Fibroblast of villous mesenchyme (primary cell): Measurements from ENCODE around the gene KRTAP9-4. TPM values are rescaled to one million over a fixed set of nuclear protein-coding genes. Genes with fewer than 3 reads are reported as not detected.
"Not testable (repeated sequence)": the region's sequence is repeated elsewhere in the genome, so short reads cannot be mapped to it uniquely, and the experiment has no call there.

ENCODE experiments used
- DNase-seq: peaks from one replicate; pipeline ENCODE4 v3.0.0-alpha.2; 2010; ENCODE audit warnings: low read depth
- H3K4me3 ChIP-seq: 2 replicates; pipeline ENCODE4 v1.5.1; 2011; ENCODE audit warnings: low read depth, mild to moderate bottlenecking, low read length
- CTCF ChIP-seq: IDR thresholded peaks from 2 replicates; pipeline ENCODE4 v1.5.1; 2012; ENCODE audit warnings: low read depth, mild to moderate bottlenecking, low read length; ENCODE audit not compliant: insufficient read depth
- total RNA-seq: library from RNA; depleted of rRNA; stranded (reverse); fragments of >200 nt; gene quantifications from 2 replicates; pipeline ENCODE4 v1.2.3, GENCODE V29; 2012

KRTAP9-4 gene
- total RNA-seq, 1 donor, result not detected

- no peak for TF ChIP-seq CTCF
These were observed 22.4 kb downstream of the KRTAP9-4 start for GRCh38 chr17:41271858-41272257.

GRCh38 chr17:41275648-41276190 is 26.2 kb downstream of the KRTAP9-4 start, which contains the start of gene KRTAP9-7:
Gene KRTAP9-7, plus strand, starts transcription at chr17:41275698. Its CDS starts 0 bp downstream, at chr17:41275698.
- H3K4me3 ChIP-seq, DNase-seq: not testable (repeated sequence)

More at GRCh38 chr17:41271858-41272257, 22.4 kb downstream of the KRTAP9-4 start:
- H3K4me3 ChIP-seq, result no peak overlapping the region
- DNase-seq, result no peak

- no peak for DNase-seq
- no peak overlapping the region for H3K4me3 ChIP-seq
- TF ChIP-seq CTCF, result no peak
These were observed 28.9 kb downstream of the KRTAP9-4 start for GRCh38 chr17:41278176-41278955.

GRCh38 chr17:41284043-41284442 is 34.6 kb downstream of the KRTAP9-4 start:
- H3K4me3 ChIP-seq, result no peak overlapping the region
- DNase-seq, result peak; percentile 48
- TF ChIP-seq CTCF, result no peak

- H3K4me3 ChIP-seq, result no peak overlapping the region
- no peak for TF ChIP-seq CTCF
- peak; percentile 3 for DNase-seq
These were observed 35.1 kb downstream of the KRTAP9-4 start for GRCh38 chr17:41284546-41284945.

GRCh38 chr17:41287050-41287449 is 37.6 kb downstream of the KRTAP9-4 start:
- no peak for TF ChIP-seq CTCF
- DNase-seq, result peak; percentile 8
- H3K4me3 ChIP-seq, result no peak overlapping the region

- TF ChIP-seq CTCF, result no peak
- DNase-seq, result no peak
- H3K4me3 ChIP-seq, result no peak overlapping the region
These were observed 44.5 kb downstream of the KRTAP9-4 start for GRCh38 chr17:41294016-41294415.
